OCI-LY7 (cell line): Measurements from ENCODE around the gene CDKL1. TPM values are rescaled to one million over a fixed set of nuclear protein-coding genes. Genes with fewer than 3 reads are reported as not detected.

ENCODE experiments used
- BruUV-seq: library from RNA; stranded (reverse); fragments of 400-500 nt; replicated peaks from 2 replicates; lab custom pipeline; 2021; lab: Mats Ljungman, UMichigan
- CTCF ChIA-PET: fragments of 300-600 bp; sonication (Branson Sonifier 250); formaldehyde crosslinking; loops from one replicate; lab custom pipeline; 2022; ENCODE audit warnings: antibody characterized with exemption; ENCODE audit not compliant: unreplicated experiment; lab: Charles Lee
- POLR2A ChIA-PET: fragments of 300-600 bp; sonication (Branson Sonifier 250); formaldehyde crosslinking; loops from one replicate; lab custom pipeline; 2022; ENCODE audit warnings: antibody characterized with exemption; lab: Charles Lee
- DNase-seq: peaks from one replicate; pipeline ENCODE4 v3.0.0-alpha.2; 2015; ENCODE audit warnings: low spot score
- H2AFZ ChIP-seq: fragments of 200-600 bp; sonication (generic), shearing (Covaris generic); 2 replicates; pipeline ENCODE4 v1.6.1; 2014; ENCODE audit warnings: mild to moderate bottlenecking, antibody characterized with exemption, low read length, moderate library complexity
- H3K27ac ChIP-seq: fragments of 200-600 bp; sonication (generic); 2 replicates; pipeline ENCODE4 v1.5.1; 2014; ENCODE audit warnings: mixed run types, low read depth, mild to moderate bottlenecking, moderate library complexity, low read length, inconsistent platforms; ENCODE audit not compliant: poor library complexity, severe bottlenecking
- H3K36me3 ChIP-seq: fragments of 200-600 bp; sonication (generic); 2 replicates; pipeline ENCODE4 v1.6.1; 2014; ENCODE audit warnings: mild to moderate bottlenecking, antibody characterized with exemption, low read length, moderate library complexity, mixed read lengths; ENCODE audit not compliant: insufficient read depth
- H3K4me1 ChIP-seq: fragments of 200-600 bp; sonication (generic); 2 replicates; pipeline ENCODE4 v1.5.1; 2014; ENCODE audit warnings: mild to moderate bottlenecking, low read length; ENCODE audit not compliant: insufficient read depth, poor library complexity, severe bottlenecking
- H3K4me2 ChIP-seq: fragments of 200-600 bp; sonication (generic); 2 replicates; pipeline ENCODE4 v1.6.1; 2014; ENCODE audit warnings: mild to moderate bottlenecking, low read length
- H3K4me3 ChIP-seq: fragments of 200-600 bp; sonication (generic); 2 replicates; pipeline ENCODE4 v1.5.1; 2014; ENCODE audit warnings: mild to moderate bottlenecking, low read depth, low read length; ENCODE audit not compliant: poor library complexity, severe bottlenecking
- H3K79me2 ChIP-seq: fragments of 200-600 bp; sonication (generic); 2 replicates; pipeline ENCODE4 v1.6.1; 2016; ENCODE audit warnings: low read depth, mild to moderate bottlenecking, low read length, moderate library complexity, mixed read lengths; ENCODE audit not compliant: insufficient read depth
- H3K9me2 ChIP-seq: fragments of 200-600 bp; sonication (generic); 2 replicates; pipeline ENCODE4 v1.6.1; 2016; ENCODE audit warnings: mild to moderate bottlenecking, low read length, mixed read lengths; ENCODE audit not compliant: insufficient read depth
- H3K9me3 ChIP-seq: fragments of 200-600 bp; sonication (generic); 2 replicates; pipeline ENCODE4 v1.6.1; 2014; ENCODE audit warnings: mild to moderate bottlenecking, mixed run types, low read length, mixed read lengths
- H4K20me1 ChIP-seq: fragments of 200-600 bp; sonication (generic); 2 replicates; pipeline ENCODE4 v1.6.1; 2014; ENCODE audit warnings: mild to moderate bottlenecking, antibody characterized with exemption, low read length, moderate library complexity, mixed read lengths; ENCODE audit not compliant: insufficient read depth
- EZH2phosphoT487 ChIP-seq: fragments of 200-600 bp; sonication (generic); IDR thresholded peaks from 2 replicates; pipeline ENCODE4 v1.6.1; 2018; ENCODE audit warnings: low read depth, borderline replicate concordance, mild to moderate bottlenecking, mixed run types, antibody characterized with exemption, low read length, moderate library complexity, mixed read lengths
- intact Hi-C: fragments of 100-400 bp; cut with micrococcal nuclease; formaldehyde crosslinking; loops from one replicate; pipeline ENCODE4 v1.10.0; 2022; ENCODE audit not compliant: unreplicated experiment
- total RNA-seq, 2 experiments: library from RNA; depleted of rRNA in 1 of 2; stranded (reverse); fragments of >200 nt in 1 of 2; shearing (Covaris generic) in 1 of 2; gene quantifications; 2 replicates each; pipeline ENCODE4 v1.2.3, GENCODE V29; 2014 to 2022
- TF ChIP-seq, protein P1 (sequence below): fragments of 200-600 bp; sonication (generic); conservative IDR thresholded peaks from 2 replicates; pipeline ENCODE4 v1.5.1; 2014; ENCODE audit warnings: mild to moderate bottlenecking, antibody characterized with exemption, low read length, moderate library complexity, mixed read lengths

The CDKL1 gene
- total RNA-seq, 2 experiments from 2014 or later: 0.09 to 0.36 TPM

- H3K79me2 ChIP-seq: peaks cover 28% of the 10 kb centered on the region; the same call in 1 of the 2 replicates
- no peaks in the 10 kb centered on the region for H3K9me2 ChIP-seq
- intact Hi-C loops: loop anchor here (1.0 to 10.0 kb wide), 6 partner anchors 50 to 680 kb away; partner anchors contain the start of genes MAP4K5 and SOS2
- peaks cover 10% of the 10 kb centered on the region; the same call in 1 of the 2 replicates for H3K9me3 ChIP-seq
- no peaks in the 10 kb centered on the region for H4K20me1 ChIP-seq
- peak overlapping the region; percentile 77 for H3K27ac ChIP-seq
- H3K4me2 ChIP-seq: peak overlapping the region; percentile 91
- ChIA-PET POLR2A (interaction anchor here (0.6 to 3.1 kb wide), 15 partner anchors 10 to 1583 kb away, joined by 3 to 12 read pairs (median 4); partner anchors contain the start of gene VCPKMT), CTCF (interaction anchor here (0.5 to 0.6 kb wide), 6 partner anchors 15 to 794 kb away, joined by 3 to 9 read pairs (median 3); no protein-coding TSS in a partner anchor)
- TF ChIP-seq, protein P1, sequence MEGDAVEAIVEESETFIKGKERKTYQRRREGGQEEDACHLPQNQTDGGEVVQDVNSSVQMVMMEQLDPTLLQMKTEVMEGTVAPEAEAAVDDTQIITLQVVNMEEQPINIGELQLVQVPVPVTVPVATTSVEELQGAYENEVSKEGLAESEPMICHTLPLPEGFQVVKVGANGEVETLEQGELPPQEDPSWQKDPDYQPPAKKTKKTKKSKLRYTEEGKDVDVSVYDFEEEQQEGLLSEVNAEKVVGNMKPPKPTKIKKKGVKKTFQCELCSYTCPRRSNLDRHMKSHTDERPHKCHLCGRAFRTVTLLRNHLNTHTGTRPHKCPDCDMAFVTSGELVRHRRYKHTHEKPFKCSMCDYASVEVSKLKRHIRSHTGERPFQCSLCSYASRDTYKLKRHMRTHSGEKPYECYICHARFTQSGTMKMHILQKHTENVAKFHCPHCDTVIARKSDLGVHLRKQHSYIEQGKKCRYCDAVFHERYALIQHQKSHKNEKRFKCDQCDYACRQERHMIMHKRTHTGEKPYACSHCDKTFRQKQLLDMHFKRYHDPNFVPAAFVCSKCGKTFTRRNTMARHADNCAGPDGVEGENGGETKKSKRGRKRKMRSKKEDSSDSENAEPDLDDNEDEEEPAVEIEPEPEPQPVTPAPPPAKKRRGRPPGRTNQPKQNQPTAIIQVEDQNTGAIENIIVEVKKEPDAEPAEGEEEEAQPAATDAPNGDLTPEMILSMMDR: no peak
- no peak for TF ChIP-seq EZH2phosphoT487
- H2AFZ ChIP-seq: peak overlapping the region; percentile 87
- BruUV-seq: no TSS peak
- peak overlapping the region; percentile 73 for H3K4me3 ChIP-seq
- H3K36me3 ChIP-seq: peaks cover 14% of the 10 kb centered on the region
- DNase-seq: peak; percentile 66
- H3K4me1 ChIP-seq: peaks cover 16% of the 10 kb centered on the region
Observed at GRCh38 chr14:50312734-50313054, 84.0 kb downstream of the CDKL1 start.

DNA sequence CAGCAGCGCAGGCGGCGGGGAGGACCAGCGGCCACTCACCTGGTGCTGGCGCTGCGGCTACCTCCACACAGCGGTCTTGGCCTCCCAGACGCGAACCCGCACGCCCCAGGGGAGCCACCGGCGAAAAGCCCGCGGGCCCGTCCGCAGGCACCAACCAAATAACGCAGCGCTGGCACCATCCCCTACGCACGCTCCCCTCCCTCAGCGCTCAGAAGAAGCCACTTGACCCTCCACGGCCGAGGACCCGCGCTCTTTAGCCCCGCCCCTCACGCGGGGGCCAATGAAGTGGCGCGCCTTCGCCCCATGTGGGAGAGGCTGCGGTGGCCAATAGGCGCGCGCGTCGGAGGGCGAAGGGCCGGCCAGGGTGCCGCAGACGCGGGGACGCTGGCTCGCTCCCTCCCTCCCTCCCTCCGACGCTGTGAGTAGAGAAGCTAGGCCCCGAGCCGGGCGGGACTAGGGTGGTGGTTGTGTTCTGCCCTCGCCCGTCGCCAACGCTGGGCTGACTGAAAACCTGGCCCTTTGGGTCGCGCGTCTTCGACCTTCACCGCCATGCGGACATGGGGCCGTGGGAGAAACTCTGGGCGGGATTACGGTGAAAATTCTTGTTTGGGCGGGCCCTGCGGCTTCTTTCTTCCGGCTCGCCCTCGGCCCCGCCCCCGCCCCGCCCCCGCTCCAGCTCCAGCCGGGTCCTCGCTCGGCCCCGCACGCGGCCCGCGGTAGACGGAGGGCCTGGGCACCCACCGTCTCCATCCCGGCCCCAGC lies 84.5 kb downstream of the CDKL1 start, which contains the start of the genes DMAC2L and L2HGDH:
DMAC2L (plus strand) TSS at position 353 of the 762 bp plus-strand sequence. CDS start 9,164 bp downstream, outside the sequence.
L2HGDH (minus strand) TSS at position 258 of the 762 bp plus-strand sequence; CDS start at position 179, 79 bp downstream.
- no peaks in the 10 kb centered on the region for H3K9me2 ChIP-seq
- ChIA-PET CTCF (interaction anchor here (0.6 kb wide), 5 partner anchors 16 to 794 kb away, joined by 3 to 5 read pairs (median 3); no protein-coding TSS in a partner anchor), POLR2A (interaction anchor here (0.6 to 3.1 kb wide), 20 partner anchors 9 to 1584 kb away, joined by 3 to 12 read pairs (median 4); partner anchors contain the start of gene VCPKMT)
- BruUV-seq: no TSS peak
- H3K27ac ChIP-seq: peak within 1 kb of the TSS; percentile 77
- H3K4me2 ChIP-seq: peak within 1 kb of the TSS; percentile 91
- DNase-seq: peak; percentile 97
- peak within 1 kb of the TSS; percentile 87 for H2AFZ ChIP-seq
- intact Hi-C loops: loop anchor here (1.0 to 10.0 kb wide), 6 partner anchors 50 to 680 kb away; partner anchors contain the start of genes MAP4K5 and SOS2
- H3K9me3 ChIP-seq: peaks cover 10% of the 10 kb centered on the region; the same call in 1 of the 2 replicates
- H3K4me3 ChIP-seq: peak within 1 kb of the TSS; percentile 73
- peaks cover 28% of the 10 kb centered on the region; the same call in 1 of the 2 replicates for H3K79me2 ChIP-seq
- no peaks in the 10 kb centered on the region for H4K20me1 ChIP-seq
- peaks cover 14% of the 10 kb centered on the region for H3K36me3 ChIP-seq
- H3K4me1 ChIP-seq: peaks cover 16% of the 10 kb centered on the region
- TF ChIP-seq, protein P1: 0 out of 2 replicates have a peak, but pooled peaks have one; percentile 3
- no peak for TF ChIP-seq EZH2phosphoT487
